ENCODE measurements around the gene FGF2.

The FGF2 gene

DNA sequence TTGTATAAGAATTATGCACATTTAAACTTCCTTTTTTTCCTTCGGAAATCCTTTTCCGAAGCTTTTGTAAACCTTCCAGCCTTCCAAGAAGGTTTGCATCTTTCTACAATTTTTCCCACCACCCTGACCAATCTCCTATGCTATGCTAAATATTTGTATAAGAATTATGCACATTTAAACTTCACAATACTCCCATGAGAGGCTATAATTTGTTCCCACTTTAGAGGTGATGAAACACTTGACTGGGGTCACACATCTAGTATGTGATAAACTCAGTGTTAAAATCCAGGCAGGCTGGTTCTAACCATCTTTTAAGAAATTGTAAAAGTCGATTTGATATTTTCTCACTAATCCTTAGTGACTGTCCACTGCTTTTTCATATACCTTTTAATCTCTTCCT is 73.7 kb downstream of the FGF2 start:
- Histone ChIP-seq H3F3A (ENCODE audit: insufficient read depth, low read length) (no peaks in the 10 kb centered on the region), H3K9me3 (replicated peaks; ENCODE audit: insufficient read depth, low read length) (no peaks in the 10 kb centered on the region), H2AFZ (ENCODE audit: low read length) (no peak overlapping the region), H3K9ac (ENCODE audit: low read length) (no peak overlapping the region), H4K20me1 (ENCODE audit: insufficient read depth, low read length) (no peaks in the 10 kb centered on the region), H3K4me3 (ENCODE audit: low read length) (no peak overlapping the region), H3K9me2 (replicated peaks; ENCODE audit: insufficient read depth, low read length) (no peaks in the 10 kb centered on the region), H3K27ac (ENCODE audit: low read length) (no peak overlapping the region), H3K4me2 (ENCODE audit: low read depth, low read length) (no peak overlapping the region), H3K36me3 (replicated peaks; ENCODE audit: insufficient read depth, low read length) (no peaks in the 10 kb centered on the region; the same call in 1 of the 2 replicates), H3K27me3 (replicated peaks; ENCODE audit: insufficient read depth, low read length) (no peaks in the 10 kb centered on the region), H3K4me1 (ENCODE audit: low read length) (no peaks in the 10 kb centered on the region), H3K79me2 (ENCODE audit: low read length) (no peaks in the 10 kb centered on the region)
- DNase-seq, result no peak
- TF ChIP-seq EZH2 (optimal IDR thresholded peaks at IDR 0.05; ENCODE audit: low read depth, low read length) (no peak), EZH2phosphoT487 (IDR thresholded peaks at IDR 0.05; ENCODE audit: low read length) (no peak)
- TF ChIP-seq, protein P1, sequence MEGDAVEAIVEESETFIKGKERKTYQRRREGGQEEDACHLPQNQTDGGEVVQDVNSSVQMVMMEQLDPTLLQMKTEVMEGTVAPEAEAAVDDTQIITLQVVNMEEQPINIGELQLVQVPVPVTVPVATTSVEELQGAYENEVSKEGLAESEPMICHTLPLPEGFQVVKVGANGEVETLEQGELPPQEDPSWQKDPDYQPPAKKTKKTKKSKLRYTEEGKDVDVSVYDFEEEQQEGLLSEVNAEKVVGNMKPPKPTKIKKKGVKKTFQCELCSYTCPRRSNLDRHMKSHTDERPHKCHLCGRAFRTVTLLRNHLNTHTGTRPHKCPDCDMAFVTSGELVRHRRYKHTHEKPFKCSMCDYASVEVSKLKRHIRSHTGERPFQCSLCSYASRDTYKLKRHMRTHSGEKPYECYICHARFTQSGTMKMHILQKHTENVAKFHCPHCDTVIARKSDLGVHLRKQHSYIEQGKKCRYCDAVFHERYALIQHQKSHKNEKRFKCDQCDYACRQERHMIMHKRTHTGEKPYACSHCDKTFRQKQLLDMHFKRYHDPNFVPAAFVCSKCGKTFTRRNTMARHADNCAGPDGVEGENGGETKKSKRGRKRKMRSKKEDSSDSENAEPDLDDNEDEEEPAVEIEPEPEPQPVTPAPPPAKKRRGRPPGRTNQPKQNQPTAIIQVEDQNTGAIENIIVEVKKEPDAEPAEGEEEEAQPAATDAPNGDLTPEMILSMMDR (IDR thresholded peaks at IDR 0.05; ENCODE audit: low read length), result no peak

DNA sequence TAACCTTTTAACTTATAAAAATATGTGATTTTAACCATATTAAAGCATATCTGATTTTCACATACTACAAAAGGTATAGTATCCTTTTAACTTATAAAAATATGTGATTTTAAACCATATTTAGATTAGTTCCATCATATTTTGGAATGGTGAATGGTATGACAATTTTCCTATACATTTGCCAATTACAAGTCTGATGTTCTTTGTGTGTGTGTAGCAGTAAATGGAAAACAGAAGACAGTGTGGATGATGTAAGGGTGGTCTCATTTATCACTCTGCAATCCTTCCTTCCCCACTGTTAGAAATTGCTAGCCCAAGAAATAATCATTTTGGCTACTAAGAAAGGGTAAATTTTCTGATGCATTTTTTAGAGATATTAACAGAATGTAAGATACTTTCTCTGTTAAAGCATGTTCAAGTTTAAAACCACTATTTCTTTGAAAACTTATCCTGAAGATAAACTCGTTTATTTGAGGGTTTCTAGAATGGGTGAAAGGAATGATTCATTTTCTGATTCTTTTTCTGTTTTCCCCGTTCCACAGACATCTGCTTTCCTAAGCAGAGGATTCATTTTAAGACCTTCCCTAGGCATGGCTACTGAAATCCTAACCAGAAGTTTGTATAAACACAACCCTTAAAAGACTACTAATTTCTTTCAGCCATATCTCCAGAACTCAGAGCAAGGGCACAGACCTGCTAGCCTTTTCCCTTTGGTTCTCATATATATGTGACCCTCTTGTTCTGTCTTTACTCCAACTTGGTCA is 74.8 kb downstream of the FGF2 start:
- Histone ChIP-seq H3K4me2 (ENCODE audit: low read depth, low read length) (no peak overlapping the region), H3K9me3 (replicated peaks; ENCODE audit: insufficient read depth, low read length) (no peaks in the 10 kb centered on the region), H3K27me3 (replicated peaks; ENCODE audit: insufficient read depth, low read length) (no peaks in the 10 kb centered on the region), H3F3A (ENCODE audit: insufficient read depth, low read length) (no peaks in the 10 kb centered on the region), H4K20me1 (ENCODE audit: insufficient read depth, low read length) (no peaks in the 10 kb centered on the region), H3K79me2 (ENCODE audit: low read length) (no peaks in the 10 kb centered on the region), H3K36me3 (replicated peaks; ENCODE audit: insufficient read depth, low read length) (no peaks in the 10 kb centered on the region; the same call in 1 of the 2 replicates), H3K27ac (ENCODE audit: low read length) (no peak overlapping the region), H3K4me3 (ENCODE audit: low read length) (no peak overlapping the region), H2AFZ (ENCODE audit: low read length) (no peak overlapping the region), H3K4me1 (ENCODE audit: low read length) (no peaks in the 10 kb centered on the region), H3K9ac (ENCODE audit: low read length) (no peak overlapping the region), H3K9me2 (replicated peaks; ENCODE audit: insufficient read depth, low read length) (no peaks in the 10 kb centered on the region)
- no peak for DNase-seq
- TF ChIP-seq, protein P1 (IDR thresholded peaks at IDR 0.05; ENCODE audit: low read length), result no peak
- TF ChIP-seq EZH2phosphoT487 (IDR thresholded peaks at IDR 0.05; ENCODE audit: low read length) (no peak), EZH2 (optimal IDR thresholded peaks at IDR 0.05; ENCODE audit: low read depth, low read length) (no peak)

DNA sequence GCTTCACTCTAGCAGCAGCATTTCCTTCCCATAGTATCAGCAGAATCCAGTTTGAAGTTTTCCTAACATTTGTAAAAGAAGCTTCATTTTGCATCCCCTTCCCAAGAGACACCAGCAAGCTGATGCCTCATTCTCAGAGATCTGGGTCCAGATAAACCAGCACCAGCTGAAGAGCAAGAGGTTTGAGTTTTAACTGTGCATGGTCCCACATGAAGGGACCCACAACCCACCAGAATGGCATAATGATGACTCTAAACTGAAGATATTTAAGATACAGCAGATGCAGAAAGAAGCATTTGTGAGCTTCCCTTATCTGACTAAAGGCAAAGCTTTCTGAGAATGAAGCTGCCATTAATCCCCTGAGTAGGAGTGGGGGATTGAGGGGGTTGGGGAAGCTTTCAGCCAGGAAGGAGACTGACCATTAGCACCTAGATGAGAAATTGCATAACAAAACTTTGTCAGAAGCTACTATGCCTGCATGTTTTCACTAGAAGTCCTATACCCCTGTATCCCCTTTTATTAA is 77.2 kb downstream of the FGF2 start:
- Histone ChIP-seq H3K79me2 (ENCODE audit: low read length) (no peaks in the 10 kb centered on the region), H3F3A (ENCODE audit: insufficient read depth, low read length) (no peaks in the 10 kb centered on the region), H3K9ac (ENCODE audit: low read length) (no peak overlapping the region), H3K4me1 (ENCODE audit: low read length) (no peaks in the 10 kb centered on the region), H3K36me3 (replicated peaks; ENCODE audit: insufficient read depth, low read length) (no peaks in the 10 kb centered on the region), H3K9me3 (replicated peaks; ENCODE audit: insufficient read depth, low read length) (no peaks in the 10 kb centered on the region), H3K4me2 (ENCODE audit: low read depth, low read length) (no peak overlapping the region), H3K9me2 (replicated peaks; ENCODE audit: insufficient read depth, low read length) (no peaks in the 10 kb centered on the region), H3K27ac (ENCODE audit: low read length) (no peak overlapping the region), H2AFZ (ENCODE audit: low read length) (no peak overlapping the region), H3K4me3 (ENCODE audit: low read length) (no peak overlapping the region), H3K27me3 (replicated peaks; ENCODE audit: insufficient read depth, low read length) (no peaks in the 10 kb centered on the region), H4K20me1 (ENCODE audit: insufficient read depth, low read length) (no peaks in the 10 kb centered on the region)
- DNase-seq, result no peak
- no peak for TF ChIP-seq EZH2phosphoT487 (IDR thresholded peaks at IDR 0.05; ENCODE audit: low read length)
- TF ChIP-seq, protein P1 (IDR thresholded peaks at IDR 0.05; ENCODE audit: low read length), result no peak
- TF ChIP-seq EZH2 (optimal IDR thresholded peaks at IDR 0.05; ENCODE audit: low read depth, low read length), result no peak

Measured in MM.1S (cell line).